Natural killer cell treated with Interleukin-12 subunit alpha and Interleukin-12 subunit beta and Interleukin-15 and Interleukin-18, amount 100 ng/mL, for 72 hours (primary cell): ENCODE results near the gene CAMSAP1. TPM values are rescaled to one million over a fixed set of nuclear protein-coding genes. Genes with fewer than 3 reads are reported as not detected.
A peak's percentile ranks its signal among the peaks of the same experiment; 100 is the strongest.
"Not testable (repeated sequence)": the region's sequence is repeated elsewhere in the genome, so short reads cannot be mapped to it uniquely, and the experiment has no call there.

Experiments used
- ATAC-seq, 2 donors: fragments of 150-1000 bp; cut with Tn5 transposase in 1 of 2; sonication (Bioruptor Pico), chemical (Tn5 transposase) in 1 of 2; 2 replicates each; pipeline ENCODE4 v1.10.0; 2021
- DNase-seq: peaks from one replicate; pipeline ENCODE4 v3.0.0; 2022; ENCODE audit warnings: low spot score
- H3K27ac Mint-ChIP-seq, 2 donors: 1 replicate in 1 of 2; 2 replicates in 1 of 2; pipeline ENCODE4 v1.8.0; 2022; ENCODE audit warnings: mixed read lengths in 2 of 2, mild to moderate bottlenecking in 1 of 2, moderate library complexity in 1 of 2
- H3K27me3 Mint-ChIP-seq, 2 donors: 1 replicate in 1 of 2; 2 replicates in 1 of 2; pipeline ENCODE4 v1.8.0; 2022; ENCODE audit warnings: mixed read lengths in 2 of 2
- H3K36me3 Mint-ChIP-seq: one replicate; pipeline ENCODE4 v1.8.0; 2022; ENCODE audit warnings: mixed read lengths
- H3K4me1 Mint-ChIP-seq, 2 donors: 1 replicate in 1 of 2; 2 replicates in 1 of 2; pipeline ENCODE4 v1.8.0; 2022; ENCODE audit warnings: low read depth in 2 of 2, mixed read lengths in 2 of 2, mild to moderate bottlenecking in 1 of 2
- H3K4me3 Mint-ChIP-seq: one replicate; pipeline ENCODE4 v1.8.0; 2022; ENCODE audit warnings: mixed read lengths
- H3K9me3 Mint-ChIP-seq: 2 replicates; pipeline ENCODE4 v1.8.0; 2022; ENCODE audit warnings: mixed read lengths
- total RNA-seq, 2 donors: library from RNA; stranded (reverse); gene quantifications; one replicate each; pipeline ENCODE4 v1.2.3, GENCODE V29; 2022

Gene CAMSAP1
- total RNA-seq, 2 donors from 2014 or later, result 23.4 to 25.5 TPM

GRCh38 chr9:135920973-135921585 is 13.7 kb upstream of the CAMSAP1 start:
- Mint-ChIP-seq H3K4me1 (peaks cover 0 to 4% of the 10 kb centered on the region in 2 donors), H3K27me3 (no peaks in the 10 kb centered on the region), H3K4me3 (no peak overlapping the region), H3K36me3 (peaks cover 17% of the 10 kb centered on the region), H3K27ac (no peak overlapping the region), H3K9me3 (peaks cover 8% of the 10 kb centered on the region)
- DNase-seq (no peak), ATAC-seq (no peak)

DNA sequence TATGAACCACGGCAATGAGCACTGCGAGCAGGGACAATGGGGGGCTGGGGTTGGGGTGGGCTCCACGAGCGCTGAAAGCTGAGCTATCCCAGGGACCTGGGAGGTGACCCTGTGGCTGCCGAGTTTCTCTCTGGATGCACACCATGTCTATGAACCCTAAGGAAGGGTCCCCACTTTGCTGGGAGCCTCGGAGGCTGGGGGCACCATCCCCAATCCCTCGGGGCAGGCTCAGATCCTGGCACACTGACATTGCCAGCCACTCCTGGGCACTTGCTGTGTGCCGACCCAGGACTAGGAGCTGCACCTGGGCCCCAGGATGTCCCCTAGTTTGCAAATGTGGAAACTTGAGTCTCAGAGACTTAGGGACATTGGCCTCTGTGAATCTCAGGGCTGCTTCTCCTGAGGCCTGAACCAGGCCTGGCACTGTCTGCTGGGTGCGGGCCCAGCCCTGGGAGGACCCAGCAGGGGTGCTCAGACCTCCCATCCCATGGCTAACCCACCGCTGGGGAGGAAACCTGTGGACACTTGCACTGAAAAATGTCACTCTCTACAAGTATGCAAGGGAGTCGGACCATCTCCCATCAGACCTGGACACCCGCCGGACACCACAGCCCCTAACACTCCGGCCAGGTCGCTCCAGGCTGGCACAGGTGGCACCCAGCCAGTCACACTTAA is 13.0 kb upstream of the CAMSAP1 start:
- peaks cover 24% of the 10 kb centered on the region for H3K36me3 Mint-ChIP-seq
- H3K9me3 Mint-ChIP-seq, result peaks cover 8% of the 10 kb centered on the region
- DNase-seq, result no peak
- no peak overlapping the region for H3K4me3 Mint-ChIP-seq
- ATAC-seq, result peak in 1 of 2 donors; percentile 21
- no peaks in the 10 kb centered on the region for H3K27me3 Mint-ChIP-seq
- H3K4me1 Mint-ChIP-seq, result peaks cover 0 to 1% of the 10 kb centered on the region in 2 donors
- no peak overlapping the region for H3K27ac Mint-ChIP-seq

- Mint-ChIP-seq H3K4me3 (no peak overlapping the region), H3K4me1 (no peaks in the 10 kb centered on the region), H3K9me3 (peaks cover 8% of the 10 kb centered on the region), H3K27ac (no peak overlapping the region), H3K36me3 (peaks cover 31% of the 10 kb centered on the region), H3K27me3 (no peaks in the 10 kb centered on the region)
- DNase-seq, result no peak
- ATAC-seq, result no peak
These were observed 12.1 kb upstream of the CAMSAP1 start for GRCh38 chr9:135919318-135919890.

GRCh38 chr9:135916227-135916626 is 8.9 kb upstream of the CAMSAP1 start:
- H3K27ac Mint-ChIP-seq, DNase-seq, ATAC-seq, H3K4me3 Mint-ChIP-seq, H3K27me3 Mint-ChIP-seq: not testable (repeated sequence)
- H3K9me3 Mint-ChIP-seq, result peaks cover 11% of the 10 kb centered on the region
- H3K4me1 Mint-ChIP-seq, result peaks cover 10 to 12% of the 10 kb centered on the region in 2 donors
- peaks cover 49% of the 10 kb centered on the region for H3K36me3 Mint-ChIP-seq

GRCh38 chr9:135914921-135915320 is 7.6 kb upstream of the CAMSAP1 start:
- DNase-seq (no peak), ATAC-seq (no peak)
- no peak overlapping the region for H3K27ac Mint-ChIP-seq
- H3K4me3 Mint-ChIP-seq, result no peak overlapping the region
- peaks cover 15 to 22% of the 10 kb centered on the region in 2 donors for H3K4me1 Mint-ChIP-seq
- peaks cover 11% of the 10 kb centered on the region for H3K9me3 Mint-ChIP-seq
- H3K36me3 Mint-ChIP-seq, result peaks cover 56% of the 10 kb centered on the region
- no peaks in the 10 kb centered on the region for H3K27me3 Mint-ChIP-seq

- not testable (repeated sequence) for H3K27me3 Mint-ChIP-seq, H3K9me3 Mint-ChIP-seq, H3K27ac Mint-ChIP-seq, ATAC-seq, H3K4me3 Mint-ChIP-seq, DNase-seq
- peaks cover 41% of the 10 kb centered on the region for H3K36me3 Mint-ChIP-seq
- peaks cover 28 to 34% of the 10 kb centered on the region in 2 donors for H3K4me1 Mint-ChIP-seq
These were observed 3.9 kb upstream of the CAMSAP1 start for GRCh38 chr9:135911233-135911632.

- Mint-ChIP-seq H3K27ac (no peak overlapping the region), H3K36me3 (peaks cover 36% of the 10 kb centered on the region), H3K9me3 (peaks cover 4% of the 10 kb centered on the region), H3K4me1 (peaks cover 33 to 39% of the 10 kb centered on the region in 2 donors), H3K4me3 (no peak overlapping the region), H3K27me3 (no peaks in the 10 kb centered on the region)
- ATAC-seq (no peak), DNase-seq (no peak)
These were observed 3.4 kb upstream of the CAMSAP1 start for GRCh38 chr9:135910757-135911156.

DNA sequence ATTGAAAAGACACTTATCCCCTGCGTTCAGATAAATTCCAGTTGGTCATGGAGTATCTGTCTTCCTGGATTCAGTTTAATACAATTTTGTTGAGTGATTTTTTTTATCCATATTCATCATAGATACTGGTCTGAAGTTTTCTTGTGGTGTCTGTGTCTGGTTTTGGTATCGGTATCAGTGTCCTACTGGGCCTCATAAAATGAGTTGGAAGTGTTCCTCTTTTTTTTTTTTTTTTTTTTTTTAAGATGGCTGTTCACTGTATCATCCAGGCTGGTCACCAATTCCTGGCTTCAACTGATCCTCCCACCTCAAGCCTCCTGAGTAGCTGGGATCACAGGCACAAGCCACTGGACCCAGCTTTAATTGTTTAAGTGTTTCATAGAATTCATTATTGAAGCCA is 2.9 kb upstream of the CAMSAP1 start:
- Mint-ChIP-seq H3K4me3 (peak overlapping the region; percentile 13), H3K27ac (no peak overlapping the region), H3K27me3 (no peaks in the 10 kb centered on the region), H3K9me3 (peaks cover 4% of the 10 kb centered on the region), H3K36me3 (peaks cover 32% of the 10 kb centered on the region), H3K4me1 (peaks cover 38 to 44% of the 10 kb centered on the region in 2 donors)
- ATAC-seq (no peak), DNase-seq (no peak)

DNA sequence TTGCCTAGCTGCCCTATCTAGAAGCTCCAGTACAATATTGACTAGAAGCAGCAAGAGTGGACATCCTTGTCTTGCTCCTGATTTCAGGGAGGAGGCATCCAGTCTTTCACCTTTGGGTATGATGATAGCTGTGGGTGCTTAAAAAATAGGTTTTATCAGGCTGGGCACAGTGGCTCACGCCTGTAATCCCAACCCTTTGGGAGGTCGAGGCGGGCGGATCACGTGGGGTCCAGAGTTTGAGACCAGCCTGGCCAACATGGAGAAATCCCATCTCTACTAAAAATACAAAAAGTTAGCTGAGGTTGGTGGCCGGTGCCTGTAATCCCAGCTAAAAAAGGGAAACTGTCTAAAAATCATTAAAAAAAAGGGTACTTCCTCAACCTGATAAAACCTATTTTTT is 2.0 kb upstream of the CAMSAP1 start:
- peaks cover 4% of the 10 kb centered on the region for H3K9me3 Mint-ChIP-seq
- H3K27me3 Mint-ChIP-seq, result no peaks in the 10 kb centered on the region
- DNase-seq (no peak), ATAC-seq (no peak)
- H3K4me1 Mint-ChIP-seq, result peaks cover 42 to 48% of the 10 kb centered on the region in 2 donors
- peak overlapping the region; percentile 75 for H3K4me3 Mint-ChIP-seq
- H3K36me3 Mint-ChIP-seq, result peaks cover 31% of the 10 kb centered on the region
- H3K27ac Mint-ChIP-seq, result peak overlapping the region in 1 of 2 donors; percentile 36

- Mint-ChIP-seq H3K4me3 (peak overlapping the region; percentile 75), H3K9me3 (peaks cover 3% of the 10 kb centered on the region), H3K4me1 (peaks cover 40 to 47% of the 10 kb centered on the region in 2 donors), H3K36me3 (peaks cover 27% of the 10 kb centered on the region), H3K27me3 (no peaks in the 10 kb centered on the region), H3K27ac (peak overlapping the region; percentile 36 to 74)
- DNase-seq (no peak), ATAC-seq (no peak)
These were observed 1.4 kb upstream of the CAMSAP1 start for GRCh38 chr9:135908754-135909204.

DNA sequence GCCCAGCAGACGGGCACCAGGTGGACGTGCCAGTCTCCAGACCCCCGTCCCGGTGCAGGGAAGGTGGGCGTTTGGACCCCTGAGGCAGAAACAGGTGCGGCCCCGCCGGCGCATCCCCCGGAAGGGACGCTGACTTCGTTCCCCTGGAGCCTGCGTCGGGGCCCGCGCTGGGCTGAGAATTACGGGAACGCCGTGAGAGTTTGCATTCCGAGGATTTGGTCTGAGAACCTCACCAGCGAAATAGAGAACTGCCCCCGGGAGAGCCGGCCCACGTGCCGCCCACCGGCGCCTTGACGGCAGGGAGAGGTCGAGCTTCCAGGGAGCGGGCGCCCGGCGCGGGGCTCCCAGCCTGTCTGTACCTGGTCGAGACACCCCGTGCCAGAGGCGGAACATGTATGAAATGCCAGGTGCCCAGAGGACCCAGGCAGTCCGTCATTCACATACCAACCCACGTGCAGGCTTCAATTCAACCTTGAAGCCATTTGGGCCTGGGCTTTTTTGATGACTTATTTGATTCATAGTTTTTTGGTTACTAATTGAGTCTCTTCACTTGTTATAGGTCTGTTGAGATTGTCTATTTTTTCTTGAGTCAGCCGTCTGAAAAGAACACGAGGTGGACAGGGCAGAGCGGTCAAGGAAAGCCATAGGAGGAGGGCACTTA is 877 bp upstream of the CAMSAP1 start:
- ATAC-seq (no peak), DNase-seq (no peak)
- no peaks in the 10 kb centered on the region for H3K9me3 Mint-ChIP-seq
- H3K4me3 Mint-ChIP-seq, result peak overlapping the region; percentile 75
- H3K4me1 Mint-ChIP-seq, result peaks cover 38 to 44% of the 10 kb centered on the region in 2 donors
- no peaks in the 10 kb centered on the region for H3K27me3 Mint-ChIP-seq
- peak overlapping the region; percentile 36 to 74 for H3K27ac Mint-ChIP-seq
- peaks cover 23% of the 10 kb centered on the region for H3K36me3 Mint-ChIP-seq

- Mint-ChIP-seq H3K36me3 (peaks cover 21% of the 10 kb centered on the region), H3K27ac (no peak overlapping the region), H3K27me3 (no peaks in the 10 kb centered on the region)
These were observed 328 bp downstream of the CAMSAP1 start for GRCh38 chr9:135907006-135907430.

GRCh38 chr9:135906291-135907005 is 898 bp downstream of the CAMSAP1 start:
- peaks cover 38 to 46% of the 10 kb centered on the region in 2 donors for H3K4me1 Mint-ChIP-seq
- H3K27ac Mint-ChIP-seq, result peak overlapping the region; percentile 57 to 67
- H3K4me3 Mint-ChIP-seq, result peak overlapping the region; percentile 85
- no peaks in the 10 kb centered on the region for H3K27me3 Mint-ChIP-seq
- H3K9me3 Mint-ChIP-seq, result no peaks in the 10 kb centered on the region
- DNase-seq (no peak), ATAC-seq (no peak)
- peaks cover 16% of the 10 kb centered on the region for H3K36me3 Mint-ChIP-seq

More at GRCh38 chr9:135907006-135907430, 328 bp downstream of the CAMSAP1 start:
- Mint-ChIP-seq H3K4me1 (peaks cover 41 to 47% of the 10 kb centered on the region in 2 donors), H3K9me3 (no peaks in the 10 kb centered on the region), H3K4me3 (no peak overlapping the region)
- ATAC-seq, result peak in 1 of 2 donors; percentile 24
- no peak for DNase-seq
